ENCODE results near the gene EIF4B.

The EIF4B gene

GRCh38 chr12:53055471-53056266, 49.4 kb downstream of the EIF4B start:
- in situ Hi-C loops (cut with MboI; ENCODE audit: low sequenced_read_pairs): loop anchor here (25.0 kb wide), 1 partner anchor 232 kb away; the partner anchor contains the start of genes MYG1 and PFDN5

GRCh38 chr12:53056296-53056695, 50.0 kb downstream of the EIF4B start:
- in situ Hi-C loops (cut with MboI; ENCODE audit: low sequenced_read_pairs): loop anchor here (25.0 kb wide), 1 partner anchor 231 kb away; the partner anchor contains the start of genes MYG1 and PFDN5

GRCh38 chr12:53056901-53057300, 50.6 kb downstream of the EIF4B start:
- in situ Hi-C loops (cut with MboI; ENCODE audit: low sequenced_read_pairs): loop anchor here (25.0 kb wide), 1 partner anchor 230 kb away; the partner anchor contains the start of genes MYG1 and PFDN5

GRCh38 chr12:53057816-53058500, 51.7 kb downstream of the EIF4B start:
- in situ Hi-C loops (cut with MboI; ENCODE audit: low sequenced_read_pairs): loop anchor here (25.0 kb wide), 1 partner anchor 229 kb away; the partner anchor contains the start of genes MYG1 and PFDN5

GRCh38 chr12:53058674-53059433, 52.6 kb downstream of the EIF4B start:
- in situ Hi-C loops (cut with MboI; ENCODE audit: low sequenced_read_pairs): loop anchor here (25.0 kb wide), 1 partner anchor 228 kb away; the partner anchor contains the start of genes MYG1 and PFDN5

GRCh38 chr12:53059434-53060063, 53.3 kb downstream of the EIF4B start:
- in situ Hi-C loops (cut with MboI; ENCODE audit: low sequenced_read_pairs): loop anchor here (25.0 kb wide), 1 partner anchor 228 kb away; the partner anchor contains the start of genes MYG1 and PFDN5

GRCh38 chr12:53060064-53060720, 53.9 kb downstream of the EIF4B start:
- in situ Hi-C loops (cut with MboI; ENCODE audit: low sequenced_read_pairs): loop anchor here (25.0 kb wide), 1 partner anchor 227 kb away; the partner anchor contains the start of genes MYG1 and PFDN5

GRCh38 chr12:53060721-53061276, 54.5 kb downstream of the EIF4B start:
- in situ Hi-C loops (cut with MboI; ENCODE audit: low sequenced_read_pairs): loop anchor here (25.0 kb wide), 1 partner anchor 227 kb away; the partner anchor contains the start of genes MYG1 and PFDN5

GRCh38 chr12:53061404-53062010, 55.3 kb downstream of the EIF4B start:
- in situ Hi-C loops (cut with MboI; ENCODE audit: low sequenced_read_pairs): loop anchor here (25.0 kb wide), 1 partner anchor 226 kb away; the partner anchor contains the start of genes MYG1 and PFDN5

GRCh38 chr12:53062011-53062961, 56.0 kb downstream of the EIF4B start:
- in situ Hi-C loops (cut with MboI; ENCODE audit: low sequenced_read_pairs): loop anchor here (25.0 kb wide), 1 partner anchor 225 kb away; the partner anchor contains the start of genes MYG1 and PFDN5

- in situ Hi-C loops (cut with MboI; ENCODE audit: low sequenced_read_pairs): loop anchor here (25.0 kb wide), 1 partner anchor 224 kb away; the partner anchor contains the start of genes MYG1 and PFDN5
Observed at GRCh38 chr12:53062977-53063707, 56.9 kb downstream of the EIF4B start.

- in situ Hi-C loops (cut with MboI; ENCODE audit: low sequenced_read_pairs): loop anchor here (25.0 kb wide), 1 partner anchor 223 kb away; the partner anchor contains the start of genes MYG1 and PFDN5
Observed at GRCh38 chr12:53063708-53064612, 57.7 kb downstream of the EIF4B start.

GRCh38 chr12:53064613-53065436, 58.6 kb downstream of the EIF4B start:
- in situ Hi-C loops (cut with MboI; ENCODE audit: low sequenced_read_pairs): loop anchor here (25.0 kb wide), 1 partner anchor 222 kb away; the partner anchor contains the start of genes MYG1 and PFDN5

GRCh38 chr12:53065470-53065869, 59.2 kb downstream of the EIF4B start:
- in situ Hi-C loops (cut with MboI; ENCODE audit: low sequenced_read_pairs): loop anchor here (25.0 kb wide), 1 partner anchor 222 kb away; the partner anchor contains the start of genes MYG1 and PFDN5
